ENCODE measurements around the gene NRCAM.

NRCAM gene

GRCh38 chr7:108253275-108254044, 202.8 kb downstream of the NRCAM start:
- ChIA-PET CTCF (interaction anchor here (0.9 to 2.9 kb wide), 10 partner anchors 9 to 199 kb away, joined by 3 to 11 read pairs (median 4); no protein-coding TSS in a partner anchor), POLR2A (no interaction called here)
- TF ChIP-seq, protein P1, sequence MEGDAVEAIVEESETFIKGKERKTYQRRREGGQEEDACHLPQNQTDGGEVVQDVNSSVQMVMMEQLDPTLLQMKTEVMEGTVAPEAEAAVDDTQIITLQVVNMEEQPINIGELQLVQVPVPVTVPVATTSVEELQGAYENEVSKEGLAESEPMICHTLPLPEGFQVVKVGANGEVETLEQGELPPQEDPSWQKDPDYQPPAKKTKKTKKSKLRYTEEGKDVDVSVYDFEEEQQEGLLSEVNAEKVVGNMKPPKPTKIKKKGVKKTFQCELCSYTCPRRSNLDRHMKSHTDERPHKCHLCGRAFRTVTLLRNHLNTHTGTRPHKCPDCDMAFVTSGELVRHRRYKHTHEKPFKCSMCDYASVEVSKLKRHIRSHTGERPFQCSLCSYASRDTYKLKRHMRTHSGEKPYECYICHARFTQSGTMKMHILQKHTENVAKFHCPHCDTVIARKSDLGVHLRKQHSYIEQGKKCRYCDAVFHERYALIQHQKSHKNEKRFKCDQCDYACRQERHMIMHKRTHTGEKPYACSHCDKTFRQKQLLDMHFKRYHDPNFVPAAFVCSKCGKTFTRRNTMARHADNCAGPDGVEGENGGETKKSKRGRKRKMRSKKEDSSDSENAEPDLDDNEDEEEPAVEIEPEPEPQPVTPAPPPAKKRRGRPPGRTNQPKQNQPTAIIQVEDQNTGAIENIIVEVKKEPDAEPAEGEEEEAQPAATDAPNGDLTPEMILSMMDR (IDR thresholded peaks at IDR 0.05; ENCODE audit: control extremely low read depth, extremely low read depth, low read depth, missing control alignments): no peak
- no peak for DNase-seq (ENCODE audit: extremely low spot score)

DNA sequence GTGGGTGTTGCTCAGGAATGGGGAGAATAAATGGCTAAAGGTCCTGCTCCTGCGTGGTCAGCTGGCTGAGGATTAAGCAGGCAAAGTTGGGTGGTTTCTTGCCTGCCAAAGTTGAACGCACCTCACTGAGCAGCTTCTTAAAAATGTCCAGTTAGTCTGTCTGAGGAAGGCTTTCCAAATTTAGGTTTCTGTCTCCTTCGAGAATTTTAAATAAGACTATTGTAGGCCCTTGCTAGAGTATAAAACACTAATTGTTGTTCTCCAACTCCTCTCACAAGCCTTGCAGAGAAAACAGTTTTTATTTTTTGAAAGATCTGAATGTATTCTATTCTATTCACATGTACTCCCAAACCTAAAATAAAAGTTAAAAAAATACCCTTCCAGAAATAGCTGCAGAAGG, 204.1 kb downstream of the NRCAM start:
- no peak for DNase-seq (ENCODE audit: extremely low spot score)
- TF ChIP-seq, protein P1 (IDR thresholded peaks at IDR 0.05; ENCODE audit: control extremely low read depth, extremely low read depth, low read depth, missing control alignments): no peak
- ChIA-PET POLR2A (no interaction called here), CTCF (interaction anchor here (0.9 to 2.9 kb wide), 10 partner anchors 12 to 201 kb away, joined by 3 to 11 read pairs (median 4); no protein-coding TSS in a partner anchor)

DNA sequence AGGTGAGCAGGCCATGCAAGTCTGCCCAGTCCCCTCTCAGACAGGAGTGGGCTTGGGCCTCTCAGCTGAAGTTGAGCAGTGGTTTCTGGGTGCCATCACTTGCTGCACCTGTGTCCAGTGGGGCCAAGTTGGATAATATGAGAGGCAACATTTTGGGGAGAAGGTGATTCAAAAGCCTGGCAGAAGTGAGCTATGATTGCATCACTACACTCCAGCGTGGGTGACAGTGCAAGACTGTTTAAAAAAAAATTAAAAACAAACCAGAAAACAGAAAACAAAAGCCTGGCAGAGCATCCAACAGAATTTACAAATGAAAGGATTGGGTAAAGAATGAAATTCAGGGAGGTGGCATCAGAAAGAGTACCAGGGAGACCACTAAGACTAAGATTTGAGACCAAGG, 204.5 kb downstream of the NRCAM start:
- CTCF ChIA-PET: interaction anchor here (1.1 to 2.9 kb wide), 8 partner anchors 12 to 201 kb away, joined by 3 to 11 read pairs (median 4); no protein-coding TSS in a partner anchor
- TF ChIP-seq, protein P1 (IDR thresholded peaks at IDR 0.05; ENCODE audit: control extremely low read depth, extremely low read depth, low read depth, missing control alignments): no peak
- no peak for DNase-seq (ENCODE audit: extremely low spot score)
- POLR2A ChIA-PET: no interaction called here

DNA sequence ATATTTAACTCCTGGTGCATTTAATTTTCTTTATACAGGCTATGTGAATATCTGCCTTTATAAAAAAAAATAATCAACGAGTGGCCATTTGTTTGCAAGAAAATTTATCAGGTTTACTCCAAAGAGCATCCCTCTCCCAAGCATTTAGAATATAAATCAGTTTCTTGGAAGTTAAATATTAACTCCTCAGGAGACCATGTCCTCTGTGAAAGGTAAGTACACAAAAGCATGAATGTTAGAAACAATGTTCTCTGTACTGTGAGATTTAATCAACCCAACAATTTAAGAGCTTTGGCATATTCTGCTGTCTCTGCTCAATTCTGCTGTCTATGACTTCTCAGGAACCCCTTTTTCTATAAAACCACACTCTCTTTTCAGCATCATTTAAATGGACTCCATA, 206.8 kb downstream of the NRCAM start:
- no peak for DNase-seq (ENCODE audit: extremely low spot score)
- POLR2A ChIA-PET: no interaction called here
- TF ChIP-seq, protein P1 (IDR thresholded peaks at IDR 0.05; ENCODE audit: control extremely low read depth, extremely low read depth, low read depth, missing control alignments): no peak
- CTCF ChIA-PET: interaction anchor here (1.5 kb wide), 3 partner anchors 8 to 17 kb away, joined by 3 to 4 read pairs (median 4); no protein-coding TSS in a partner anchor

- TF ChIP-seq, protein P1 (IDR thresholded peaks at IDR 0.05; ENCODE audit: control extremely low read depth, extremely low read depth, low read depth, missing control alignments): no peak
- CTCF ChIA-PET: interaction anchor here (1.1 to 1.5 kb wide), 4 partner anchors 9 to 22 kb away, joined by 3 to 4 read pairs (median 4); no protein-coding TSS in a partner anchor
- POLR2A ChIA-PET: no interaction called here
- DNase-seq (ENCODE audit: extremely low spot score): no peak
Observed at GRCh38 chr7:108248821-108249220, 207.4 kb downstream of the NRCAM start.

DNA sequence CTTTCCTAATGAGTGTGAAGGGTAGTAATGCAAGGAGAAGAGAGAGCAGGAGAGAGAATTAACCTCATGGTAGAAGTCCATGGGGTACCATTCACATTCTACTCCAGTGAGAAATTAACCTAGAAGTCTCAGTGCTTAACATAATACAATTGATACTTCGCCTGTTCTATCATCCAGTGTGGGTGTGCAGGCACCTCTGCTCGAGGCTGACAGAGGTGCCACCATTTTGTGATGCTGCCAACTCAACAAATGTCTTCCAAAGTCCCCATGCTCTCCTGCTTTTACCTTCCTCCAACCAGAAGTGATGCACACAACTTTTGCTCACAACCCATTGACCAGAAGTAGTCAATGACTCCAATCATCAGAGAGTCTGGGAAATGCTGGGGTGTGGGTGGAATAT, 207.8 kb downstream of the NRCAM start:
- no peak for DNase-seq (ENCODE audit: extremely low spot score)
- CTCF ChIA-PET: interaction anchor here (1.1 to 1.5 kb wide), 2 partner anchors 18 to 21 kb away, joined by 3 read pairs; no protein-coding TSS in a partner anchor
- POLR2A ChIA-PET: no interaction called here
- TF ChIP-seq, protein P1 (IDR thresholded peaks at IDR 0.05; ENCODE audit: control extremely low read depth, extremely low read depth, low read depth, missing control alignments): no peak

Measured in GM10248 (cell line).